OCI-LY3 (cell line): ENCODE measurements around the gene CACNA1F.

Experiments
- CTCF ChIP-seq: fragments of 200-600, 300-600 bp; sonication (generic); IDR thresholded peaks from 2 replicates; pipeline ENCODE4 v1.5.1; 2014; ENCODE audit warnings: antibody characterized with exemption, low read length, low read depth
- EZH2phosphoT487 ChIP-seq: fragments of 200-600 bp; shearing (Covaris generic); IDR thresholded peaks from 2 replicates; pipeline ENCODE4 v1.6.1; 2018; ENCODE audit warnings: antibody characterized with exemption, mixed run types, low read depth

GRCh38 chrX:49162620-49163019, 70.5 kb downstream of the CACNA1F start, which contains the start of gene MAGIX:
- TF ChIP-seq CTCF: no peak
- no peak for TF ChIP-seq EZH2phosphoT487
